NB4 (cell line): ENCODE results near the gene DLX5.

ENCODE experiments used
- DNase-seq: peaks from one replicate; pipeline ENCODE4 v3.0.0; 2010; ENCODE audit warnings: low read depth
- H3K4me3 ChIP-seq: one replicate; pipeline ENCODE4 v1.5.1; 2011; ENCODE audit warnings: mild to moderate bottlenecking, low read depth, low read length, moderate library complexity
- CTCF ChIP-seq: IDR thresholded peaks from one replicate; pipeline ENCODE4 v1.5.1; 2012; ENCODE audit warnings: low read depth, low read length
- MYC ChIP-seq: IDR thresholded peaks from 2 replicates; pipeline ENCODE4 v1.6.1; 2011; ENCODE audit warnings: low read depth, low read length
- POLR2A ChIP-seq: IDR thresholded peaks from 2 replicates; pipeline ENCODE4 v1.6.1; 2011; ENCODE audit warnings: mild to moderate bottlenecking; ENCODE audit not compliant: insufficient read length; ENCODE audit errors: extremely low read depth
- TF ChIP-seq, protein P1 (sequence below): IDR thresholded peaks from 2 replicates; pipeline ENCODE4 v1.6.1; 2011; ENCODE audit warnings: low read depth, low read length

Gene DLX5

DNA sequence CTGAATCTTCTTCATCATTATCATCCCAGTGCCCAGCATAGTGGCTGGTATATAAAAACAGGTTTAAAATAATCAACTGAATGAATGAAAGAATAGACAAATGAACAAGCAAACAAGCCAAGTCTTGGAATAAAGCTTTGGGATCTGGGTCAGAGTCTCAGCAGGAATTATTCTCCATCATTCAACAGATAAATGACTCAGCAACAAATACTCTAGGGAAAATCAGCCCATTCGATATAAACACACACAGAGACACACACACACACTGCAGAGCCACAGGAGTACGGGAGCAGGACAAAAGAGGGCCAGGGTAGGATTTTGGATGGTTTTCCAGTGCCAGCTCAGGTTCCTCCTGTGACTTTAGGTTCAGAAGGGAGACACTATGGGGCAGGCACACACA lies 48.5 kb downstream of the DLX5 start:
- TF ChIP-seq CTCF: no peak
- TF ChIP-seq, protein P1, sequence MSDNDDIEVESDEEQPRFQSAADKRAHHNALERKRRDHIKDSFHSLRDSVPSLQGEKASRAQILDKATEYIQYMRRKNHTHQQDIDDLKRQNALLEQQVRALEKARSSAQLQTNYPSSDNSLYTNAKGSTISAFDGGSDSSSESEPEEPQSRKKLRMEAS: no peak
- no peak for DNase-seq
- H3K4me3 ChIP-seq: no peak overlapping the region

- TF ChIP-seq POLR2A: no peak
- no peak for DNase-seq
- H3K4me3 ChIP-seq: no peak overlapping the region
Observed at GRCh38 chr7:96973986-96974385, 50.6 kb downstream of the DLX5 start.

DNA sequence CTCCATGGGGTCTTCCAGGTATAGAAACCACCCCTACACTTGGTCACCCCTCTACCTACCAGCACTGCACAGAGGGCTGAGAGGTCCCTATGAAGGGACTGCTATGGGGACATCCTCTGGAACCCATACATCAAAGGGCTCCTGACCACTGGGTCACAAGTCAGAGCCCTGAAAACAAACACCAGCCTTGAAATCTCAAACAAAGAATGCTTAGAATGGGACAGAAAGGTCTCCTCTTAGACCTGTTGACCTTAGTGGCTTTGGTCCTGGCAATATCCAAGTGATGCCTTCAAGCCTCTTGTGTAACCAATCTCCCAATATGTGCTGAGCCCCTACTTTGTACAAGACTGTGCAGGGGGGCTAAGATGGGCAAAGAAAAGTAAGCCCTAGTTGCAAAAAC lies 53.9 kb downstream of the DLX5 start:
- H3K4me3 ChIP-seq: no peak overlapping the region
- DNase-seq: no peak
- TF ChIP-seq CTCF: no peak
- TF ChIP-seq MYC: no peak
- TF ChIP-seq POLR2A: no peak
- TF ChIP-seq, protein P1: no peak
